SK-N-SH treated with all-trans-retinoic acid at 6 μM for 48 hours (cell line): ENCODE data around the gene SLC37A1.

Experiments used
- ATAC-seq: fragments of 200-7000 bp; cut with Tn5 transposase; 3 replicates; pipeline ENCODE4 v1.9.1; 2020; ENCODE audit warnings: mild to moderate bottlenecking, moderate library complexity
- ARNTL ChIP-seq: fragments of 450-650 bp; formaldehyde crosslinking; IDR thresholded peaks from 2 replicates; pipeline ENCODE4 v1.5.0; 2020; ENCODE audit warnings: low read depth, mild to moderate bottlenecking, moderate library complexity, borderline replicate concordance
- BACH2 ChIP-seq: fragments of 250-450 bp; sonication (Bioruptor Pico); IDR thresholded peaks from 2 replicates; pipeline ENCODE4 v1.9.0; 2021; ENCODE audit warnings: mild to moderate bottlenecking, borderline replicate concordance
- ESRRG ChIP-seq: fragments of 250-450 bp; sonication (Bioruptor Pico); IDR thresholded peaks from 2 replicates; pipeline ENCODE4 v1.6.1; 2021; ENCODE audit warnings: mild to moderate bottlenecking
- ISL1 ChIP-seq: fragments of 250-450 bp; sonication (Bioruptor Pico); IDR thresholded peaks from 2 replicates; pipeline ENCODE4 v2.1.2; 2022; ENCODE audit warnings: mild to moderate bottlenecking, moderate library complexity
- OSR1 ChIP-seq: fragments of 250-450 bp; sonication (Bioruptor Pico); IDR thresholded peaks from 2 replicates; pipeline ENCODE4 v1.8.0; 2022; ENCODE audit warnings: moderate library complexity, mild to moderate bottlenecking, inconsistent platforms
- PPARA ChIP-seq: fragments of 250-450 bp; sonication (Bioruptor Pico); IDR thresholded peaks from 2 replicates; pipeline ENCODE4 v1.5.0; 2020; ENCODE audit warnings: mild to moderate bottlenecking, borderline replicate concordance
- RARB ChIP-seq: fragments of 250-450 bp; sonication (Bioruptor Pico); IDR thresholded peaks from 2 replicates; pipeline ENCODE4 v1.8.0; 2021; ENCODE audit warnings: mild to moderate bottlenecking, moderate library complexity
- SNAI2 ChIP-seq: fragments of 250-450 bp; sonication (Bioruptor Pico); IDR thresholded peaks from 2 replicates; pipeline ENCODE4 v1.5.0; 2020; ENCODE audit warnings: mild to moderate bottlenecking, moderate library complexity
- TCF4 ChIP-seq: fragments of 250-450 bp; sonication (Bioruptor Pico); IDR thresholded peaks from 2 replicates; pipeline ENCODE4 v1.8.0; 2021; ENCODE audit warnings: mild to moderate bottlenecking, moderate library complexity, borderline replicate concordance
- ZC3H10 ChIP-seq: fragments of 250-450 bp; sonication (Bioruptor Pico); IDR thresholded peaks from 2 replicates; pipeline ENCODE4 v1.5.1; 2021; ENCODE audit warnings: mild to moderate bottlenecking, moderate library complexity
- ZFP3 ChIP-seq: fragments of 250-450 bp; sonication (Bioruptor Pico); IDR thresholded peaks from 2 replicates; pipeline ENCODE4 v1.5.0; 2020; ENCODE audit warnings: mild to moderate bottlenecking, moderate library complexity
- ZNF565 ChIP-seq: fragments of 450-650 bp; formaldehyde crosslinking; conservative IDR thresholded peaks from 2 replicates; pipeline ENCODE4 v1.5.0; 2020; ENCODE audit warnings: low read depth, mild to moderate bottlenecking, moderate library complexity
- ZNF70 ChIP-seq: fragments of 450-650 bp; formaldehyde crosslinking; IDR thresholded peaks from 2 replicates; pipeline ENCODE4 v1.5.0; 2020; ENCODE audit warnings: mild to moderate bottlenecking, moderate library complexity
- ZNF8 ChIP-seq: fragments of 450-650 bp; formaldehyde crosslinking; IDR thresholded peaks from 2 replicates; pipeline ENCODE4 v1.5.0; 2020; ENCODE audit warnings: mild to moderate bottlenecking, moderate library complexity
- TF ChIP-seq, protein P1 (sequence below): fragments of 250-450 bp; sonication (Bioruptor Pico); IDR thresholded peaks from 2 replicates; pipeline ENCODE4 v1.5.1; 2021; ENCODE audit warnings: mild to moderate bottlenecking, moderate library complexity
- TF ChIP-seq, protein P2 (sequence below): fragments of 250-450 bp; sonication (Bioruptor Pico); IDR thresholded peaks from 2 replicates; pipeline ENCODE4 v1.5.0; 2020; ENCODE audit warnings: mild to moderate bottlenecking, moderate library complexity
- TF ChIP-seq, protein P3 (sequence below): fragments of 250-450 bp; sonication (Bioruptor Pico); IDR thresholded peaks from 2 replicates; pipeline ENCODE4 v1.8.0; 2020; ENCODE audit warnings: mild to moderate bottlenecking, moderate library complexity, borderline replicate concordance
- TF ChIP-seq, protein P4 (sequence below): fragments of 250-450 bp; sonication (Bioruptor Pico); IDR thresholded peaks from 2 replicates; pipeline ENCODE4 v1.5.1; 2020; ENCODE audit warnings: low read depth, mild to moderate bottlenecking, moderate library complexity
- TF ChIP-seq, protein P5 (sequence below): fragments of 250-450 bp; sonication (Bioruptor Pico); IDR thresholded peaks from 2 replicates; pipeline ENCODE4 v1.8.0; 2021; ENCODE audit warnings: low read depth, mild to moderate bottlenecking, moderate library complexity, borderline replicate concordance

SLC37A1 gene

DNA sequence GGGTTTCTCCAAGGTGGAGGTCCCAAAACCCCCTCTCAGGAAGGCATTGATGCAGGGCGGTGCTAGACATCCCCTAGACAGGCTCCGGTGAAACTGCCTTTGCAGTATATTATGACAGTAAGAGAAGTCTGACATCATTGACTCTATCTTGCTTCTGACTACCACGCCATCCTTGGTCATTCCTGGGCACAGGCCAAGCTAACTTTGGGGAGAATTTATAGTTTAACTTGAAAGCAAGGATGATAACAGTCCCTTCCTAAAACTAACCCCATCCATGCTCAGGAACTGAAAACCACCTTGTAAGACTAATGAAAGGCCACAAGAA is 47.9 kb upstream of the SLC37A1 start:
- TF ChIP-seq ZNF565 (CRISPR knock-in tag) (no peak), OSR1 (CRISPR knock-in tag) (no peak), ZNF70 (CRISPR knock-in tag) (no peak), ZFP3 (CRISPR knock-in tag) (no peak), TCF4 (CRISPR knock-in tag) (no peak), ARNTL (CRISPR knock-in tag) (no peak), ESRRG (CRISPR knock-in tag) (no peak), ISL1 (CRISPR knock-in tag) (no peak), RARB (no peak), PPARA (CRISPR knock-in tag) (no peak)
- TF ChIP-seq, protein P1, sequence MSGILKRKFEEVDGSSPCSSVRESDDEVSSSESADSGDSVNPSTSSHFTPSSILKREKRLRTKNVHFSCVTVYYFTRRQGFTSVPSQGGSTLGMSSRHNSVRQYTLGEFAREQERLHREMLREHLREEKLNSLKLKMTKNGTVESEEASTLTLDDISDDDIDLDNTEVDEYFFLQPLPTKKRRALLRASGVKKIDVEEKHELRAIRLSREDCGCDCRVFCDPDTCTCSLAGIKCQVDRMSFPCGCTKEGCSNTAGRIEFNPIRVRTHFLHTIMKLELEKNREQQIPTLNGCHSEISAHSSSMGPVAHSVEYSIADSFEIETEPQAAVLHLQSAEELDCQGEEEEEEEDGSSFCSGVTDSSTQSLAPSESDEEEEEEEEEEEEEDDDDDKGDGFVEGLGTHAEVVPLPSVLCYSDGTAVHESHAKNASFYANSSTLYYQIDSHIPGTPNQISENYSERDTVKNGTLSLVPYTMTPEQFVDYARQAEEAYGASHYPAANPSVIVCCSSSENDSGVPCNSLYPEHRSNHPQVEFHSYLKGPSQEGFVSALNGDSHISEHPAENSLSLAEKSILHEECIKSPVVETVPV (CRISPR knock-in tag): no peak
- TF ChIP-seq, protein P2, sequence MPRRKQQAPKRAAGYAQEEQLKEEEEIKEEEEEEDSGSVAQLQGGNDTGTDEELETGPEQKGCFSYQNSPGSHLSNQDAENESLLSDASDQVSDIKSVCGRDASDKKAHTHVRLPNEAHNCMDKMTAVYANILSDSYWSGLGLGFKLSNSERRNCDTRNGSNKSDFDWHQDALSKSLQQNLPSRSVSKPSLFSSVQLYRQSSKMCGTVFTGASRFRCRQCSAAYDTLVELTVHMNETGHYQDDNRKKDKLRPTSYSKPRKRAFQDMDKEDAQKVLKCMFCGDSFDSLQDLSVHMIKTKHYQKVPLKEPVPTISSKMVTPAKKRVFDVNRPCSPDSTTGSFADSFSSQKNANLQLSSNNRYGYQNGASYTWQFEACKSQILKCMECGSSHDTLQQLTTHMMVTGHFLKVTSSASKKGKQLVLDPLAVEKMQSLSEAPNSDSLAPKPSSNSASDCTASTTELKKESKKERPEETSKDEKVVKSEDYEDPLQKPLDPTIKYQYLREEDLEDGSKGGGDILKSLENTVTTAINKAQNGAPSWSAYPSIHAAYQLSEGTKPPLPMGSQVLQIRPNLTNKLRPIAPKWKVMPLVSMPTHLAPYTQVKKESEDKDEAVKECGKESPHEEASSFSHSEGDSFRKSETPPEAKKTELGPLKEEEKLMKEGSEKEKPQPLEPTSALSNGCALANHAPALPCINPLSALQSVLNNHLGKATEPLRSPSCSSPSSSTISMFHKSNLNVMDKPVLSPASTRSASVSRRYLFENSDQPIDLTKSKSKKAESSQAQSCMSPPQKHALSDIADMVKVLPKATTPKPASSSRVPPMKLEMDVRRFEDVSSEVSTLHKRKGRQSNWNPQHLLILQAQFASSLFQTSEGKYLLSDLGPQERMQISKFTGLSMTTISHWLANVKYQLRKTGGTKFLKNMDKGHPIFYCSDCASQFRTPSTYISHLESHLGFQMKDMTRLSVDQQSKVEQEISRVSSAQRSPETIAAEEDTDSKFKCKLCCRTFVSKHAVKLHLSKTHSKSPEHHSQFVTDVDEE (CRISPR knock-in tag): no peak
- TF ChIP-seq, protein P3, sequence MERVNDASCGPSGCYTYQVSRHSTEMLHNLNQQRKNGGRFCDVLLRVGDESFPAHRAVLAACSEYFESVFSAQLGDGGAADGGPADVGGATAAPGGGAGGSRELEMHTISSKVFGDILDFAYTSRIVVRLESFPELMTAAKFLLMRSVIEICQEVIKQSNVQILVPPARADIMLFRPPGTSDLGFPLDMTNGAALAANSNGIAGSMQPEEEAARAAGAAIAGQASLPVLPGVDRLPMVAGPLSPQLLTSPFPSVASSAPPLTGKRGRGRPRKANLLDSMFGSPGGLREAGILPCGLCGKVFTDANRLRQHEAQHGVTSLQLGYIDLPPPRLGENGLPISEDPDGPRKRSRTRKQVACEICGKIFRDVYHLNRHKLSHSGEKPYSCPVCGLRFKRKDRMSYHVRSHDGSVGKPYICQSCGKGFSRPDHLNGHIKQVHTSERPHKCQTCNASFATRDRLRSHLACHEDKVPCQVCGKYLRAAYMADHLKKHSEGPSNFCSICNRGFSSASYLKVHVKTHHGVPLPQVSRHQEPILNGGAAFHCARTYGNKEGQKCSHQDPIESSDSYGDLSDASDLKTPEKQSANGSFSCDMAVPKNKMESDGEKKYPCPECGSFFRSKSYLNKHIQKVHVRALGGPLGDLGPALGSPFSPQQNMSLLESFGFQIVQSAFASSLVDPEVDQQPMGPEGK (CRISPR knock-in tag): no peak
- no peak for ATAC-seq

DNA sequence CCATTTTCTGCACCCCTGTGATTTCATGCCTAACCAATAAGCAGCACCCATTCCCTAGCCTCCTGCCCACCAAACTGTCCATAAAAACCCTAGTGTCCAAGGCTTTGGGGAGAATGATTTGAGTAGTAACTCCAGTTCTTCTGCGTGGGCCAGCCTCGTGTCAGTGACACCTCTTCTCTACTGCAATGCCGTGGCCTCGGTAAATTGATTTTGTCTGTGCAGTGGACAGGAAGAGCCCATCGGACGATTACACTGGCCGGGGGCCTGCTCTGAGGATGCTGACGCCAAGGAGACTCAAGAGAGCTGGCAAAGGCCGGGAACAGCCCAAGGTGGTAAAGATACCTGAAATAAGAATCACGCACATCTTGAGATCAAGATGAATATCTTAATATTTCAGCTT is 47.0 kb upstream of the SLC37A1 start:
- no peak for ATAC-seq

More for the DNA sequence above, 47.0 kb upstream of the SLC37A1 start:
- no peak for TF ChIP-seq ZNF70 (CRISPR knock-in tag)
- no peak for TF ChIP-seq BACH2 (CRISPR knock-in tag)
- no peak for TF ChIP-seq OSR1 (CRISPR knock-in tag)
- no peak for TF ChIP-seq ISL1 (CRISPR knock-in tag)
- no peak for TF ChIP-seq ZC3H10 (CRISPR knock-in tag)
- no peak for TF ChIP-seq ZNF565 (CRISPR knock-in tag)
- no peak for TF ChIP-seq ESRRG (CRISPR knock-in tag)
- no peak for TF ChIP-seq ZFP3 (CRISPR knock-in tag)
- TF ChIP-seq, protein P4, sequence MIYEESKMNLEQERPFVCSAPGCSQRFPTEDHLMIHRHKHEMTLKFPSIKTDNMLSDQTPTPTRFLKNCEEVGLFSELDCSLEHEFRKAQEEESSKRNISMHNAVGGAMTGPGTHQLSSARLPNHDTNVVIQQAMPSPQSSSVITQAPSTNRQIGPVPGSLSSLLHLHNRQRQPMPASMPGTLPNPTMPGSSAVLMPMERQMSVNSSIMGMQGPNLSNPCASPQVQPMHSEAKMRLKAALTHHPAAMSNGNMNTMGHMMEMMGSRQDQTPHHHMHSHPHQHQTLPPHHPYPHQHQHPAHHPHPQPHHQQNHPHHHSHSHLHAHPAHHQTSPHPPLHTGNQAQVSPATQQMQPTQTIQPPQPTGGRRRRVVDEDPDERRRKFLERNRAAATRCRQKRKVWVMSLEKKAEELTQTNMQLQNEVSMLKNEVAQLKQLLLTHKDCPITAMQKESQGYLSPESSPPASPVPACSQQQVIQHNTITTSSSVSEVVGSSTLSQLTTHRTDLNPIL (CRISPR knock-in tag): no peak
- no peak for TF ChIP-seq TCF4 (CRISPR knock-in tag)
- no peak for TF ChIP-seq ZNF8 (CRISPR knock-in tag)
- no peak for TF ChIP-seq ARNTL (CRISPR knock-in tag)
- TF ChIP-seq, protein P5, sequence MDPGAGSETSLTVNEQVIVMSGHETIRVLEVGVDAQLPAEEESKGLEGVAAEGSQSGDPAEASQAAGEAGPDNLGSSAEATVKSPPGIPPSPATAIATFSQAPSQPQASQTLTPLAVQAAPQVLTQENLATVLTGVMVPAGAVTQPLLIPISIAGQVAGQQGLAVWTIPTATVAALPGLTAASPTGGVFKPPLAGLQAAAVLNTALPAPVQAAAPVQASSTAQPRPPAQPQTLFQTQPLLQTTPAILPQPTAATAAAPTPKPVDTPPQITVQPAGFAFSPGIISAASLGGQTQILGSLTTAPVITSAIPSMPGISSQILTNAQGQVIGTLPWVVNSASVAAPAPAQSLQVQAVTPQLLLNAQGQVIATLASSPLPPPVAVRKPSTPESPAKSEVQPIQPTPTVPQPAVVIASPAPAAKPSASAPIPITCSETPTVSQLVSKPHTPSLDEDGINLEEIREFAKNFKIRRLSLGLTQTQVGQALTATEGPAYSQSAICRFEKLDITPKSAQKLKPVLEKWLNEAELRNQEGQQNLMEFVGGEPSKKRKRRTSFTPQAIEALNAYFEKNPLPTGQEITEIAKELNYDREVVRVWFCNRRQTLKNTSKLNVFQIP: no peak
- TF ChIP-seq RARB: no peak
- no peak for TF ChIP-seq SNAI2 (CRISPR knock-in tag)
- TF ChIP-seq, protein P3 (CRISPR knock-in tag): no peak
